Sciatic nerve (tissue), 2 donors: ENCODE measurements around the gene COL12A1. TPM values are rescaled to one million over a fixed set of nuclear protein-coding genes. Genes with fewer than 3 reads are reported as not detected.

ENCODE experiments used
- ATAC-seq: fragments of 200-7000 bp; cut with Tn5 transposase; one replicate; pipeline ENCODE4 v1.9.1; 2020; ENCODE audit warnings: mild to moderate bottlenecking, moderate library complexity
- DNase-seq: peaks from one replicate; pipeline ENCODE4 v3.0.0-alpha.2; 2020; ENCODE audit warnings: low spot score
- intact Hi-C: fragments of 100-400 bp; cut with DNase I; formaldehyde crosslinking; loops from one replicate; pipeline ENCODE4 v1.14.2; 2022
- total RNA-seq: library from RNA; stranded (reverse); fragmentation: NEBNext Ultra II Directional; extraction: Animal tissue kit (Norgen Biotek cat#: 25700); gene quantifications from one replicate; pipeline ENCODE4 v1.2.1, GENCODE V29; 2021
- donor health status: DM: no; HTN: no; CAD: no.
- donor health status: DM: no; HTN: no; CAD: no.

COL12A1 gene
- total RNA-seq: 275 TPM

- intact Hi-C loops: loop anchor here (5.0 to 10.0 kb wide), 2 partner anchors 791 to 1114 kb away; no protein-coding TSS in a partner anchor
- ATAC-seq (peak; percentile 82), DNase-seq (peak; percentile 96)
Measured at GRCh38 chr6:75205776-75206575, at the start of gene COL12A1. Gene COL12A1 (minus strand): TSS chr6:75206053. CDS start chr6:75202792, 3,261 bp downstream.

GRCh38 chr6:75250552-75250951 is 44.7 kb upstream of the COL12A1 start:
- ATAC-seq (no peak), DNase-seq (no peak)
- intact Hi-C loops: no loop called here

GRCh38 chr6:75249837-75250236 is 44.0 kb upstream of the COL12A1 start:
- intact Hi-C loops: no loop called here
- ATAC-seq (no peak), DNase-seq (no peak)

- DNase-seq (no peak), ATAC-seq (no peak)
- intact Hi-C loops: no loop called here
Measured at GRCh38 chr6:75246386-75246785, 40.5 kb upstream of the COL12A1 start.

- intact Hi-C loops: no loop called here
- ATAC-seq: peak; percentile 6
- no peak for DNase-seq
Measured at GRCh38 chr6:75244063-75244584, 38.3 kb upstream of the COL12A1 start.

- peak; percentile 99 for ATAC-seq
- DNase-seq: peak; percentile 89
- intact Hi-C loops: no loop called here
Measured at GRCh38 chr6:75243333-75244062, 37.6 kb upstream of the COL12A1 start, which contains the start of gene COX7A2. Gene COX7A2 (minus strand): TSS chr6:75243801. CDS start chr6:75243734, 67 bp downstream.

GRCh38 chr6:75236630-75237029 is 30.8 kb upstream of the COL12A1 start:
- ATAC-seq: no peak
- no peak for DNase-seq
- intact Hi-C loops: no loop called here

- no peak for DNase-seq
- no peak for ATAC-seq
- intact Hi-C loops: no loop called here
Measured at GRCh38 chr6:75235271-75235670, 29.4 kb upstream of the COL12A1 start.

GRCh38 chr6:75234126-75234865 is 28.4 kb upstream of the COL12A1 start:
- peak; percentile 48 for ATAC-seq
- DNase-seq: no peak
- intact Hi-C loops: no loop called here

GRCh38 chr6:75233092-75233615 is 27.3 kb upstream of the COL12A1 start:
- no peak for ATAC-seq

GRCh38 chr6:75230484-75231325 is 24.9 kb upstream of the COL12A1 start:
- DNase-seq: no peak
- ATAC-seq: peak; percentile 87
- intact Hi-C loops: no loop called here

More at GRCh38 chr6:75233092-75233615, 27.3 kb upstream of the COL12A1 start:
- DNase-seq: no peak
- intact Hi-C loops: no loop called here

- intact Hi-C loops: no loop called here
- DNase-seq (no peak), ATAC-seq (no peak)
Measured at GRCh38 chr6:75224303-75224926, 18.6 kb upstream of the COL12A1 start.

- intact Hi-C loops: no loop called here
Measured at GRCh38 chr6:75223428-75223827, 17.6 kb upstream of the COL12A1 start.

GRCh38 chr6:75222261-75222660 is 16.4 kb upstream of the COL12A1 start:
- intact Hi-C loops: no loop called here
- DNase-seq (no peak), ATAC-seq (peak; percentile 56)

More at GRCh38 chr6:75223428-75223827, 17.6 kb upstream of the COL12A1 start:
- ATAC-seq (no peak), DNase-seq (no peak)

GRCh38 chr6:75221116-75221515 is 15.3 kb upstream of the COL12A1 start:
- DNase-seq (no peak), ATAC-seq (no peak)
- intact Hi-C loops: no loop called here

GRCh38 chr6:75220357-75220756 is 14.5 kb upstream of the COL12A1 start:
- intact Hi-C loops: no loop called here
- ATAC-seq (no peak), DNase-seq (no peak)

GRCh38 chr6:75219263-75219662 is 13.4 kb upstream of the COL12A1 start:
- intact Hi-C loops: no loop called here
- ATAC-seq: no peak
- DNase-seq: no peak

- intact Hi-C loops: no loop called here
- DNase-seq: no peak
Measured at GRCh38 chr6:75217193-75217592, 11.3 kb upstream of the COL12A1 start.

More at GRCh38 chr6:75217193-75217592, 11.3 kb upstream of the COL12A1 start:
- peak; percentile 81 for ATAC-seq
